IMR-90 (cell line): ENCODE data around the gene CA9. TPM values are rescaled to one million over a fixed set of nuclear protein-coding genes. Genes with fewer than 3 reads are reported as not detected.
"Not testable (repeated sequence)": the region's sequence is repeated elsewhere in the genome, so short reads cannot be mapped to it uniquely, and the experiment has no call there.

ENCODE experiments used
- ATAC-seq: fragments of 200-7000 bp; cut with Tn5 transposase; 2 replicates; pipeline ENCODE4 v1.9.1; 2020; ENCODE audit warnings: low read depth, mild to moderate bottlenecking, moderate library complexity
- BruUV-seq: library from RNA; stranded (reverse); fragments of 400-500 nt; replicated peaks from 2 replicates; lab custom pipeline; 2021; lab: Mats Ljungman, UMichigan
- CTCF ChIA-PET: fragments of 300-600 bp; formaldehyde crosslinking; extraction: SDS; loops from one replicate; lab custom pipeline; 2021; ENCODE audit warnings: antibody characterized with exemption; lab: Yijun Ruan, JAX
- POLR2A ChIA-PET: fragments of 300-600 bp; sonication (Branson Sonifier 250); formaldehyde crosslinking; loops from one replicate; lab custom pipeline; 2022; ENCODE audit warnings: antibody characterized with exemption; ENCODE audit not compliant: unreplicated experiment; lab: Charles Lee
- DNase-seq: peaks from one replicate; pipeline ENCODE4 v3.0.0; 2013
- H2AFZ ChIP-seq: replicated peaks from 2 replicates; pipeline ENCODE3; 2013; ENCODE audit warnings: low read length, mild to moderate bottlenecking; ENCODE audit not compliant: poor library complexity
- H2AK5ac ChIP-seq: 2 replicates; pipeline ENCODE4 v1.6.1; 2013; ENCODE audit warnings: low read depth, low read length, inconsistent platforms
- H2AK9ac ChIP-seq: replicated peaks from 2 replicates; pipeline ENCODE3; 2013; ENCODE audit warnings: mild to moderate bottlenecking, low read depth, low read length, moderate library complexity; ENCODE audit not compliant: poor library complexity
- H2BK120ac ChIP-seq: 2 replicates; pipeline ENCODE4 v1.6.1; 2013; ENCODE audit warnings: low read depth, low read length, inconsistent platforms
- H2BK15ac ChIP-seq: 3 replicates; pipeline ENCODE4 v1.6.1; 2013; ENCODE audit warnings: low read depth, low read length, inconsistent platforms
- H2BK20ac ChIP-seq: 2 replicates; pipeline ENCODE4 v1.6.1; 2013; ENCODE audit warnings: low read depth, mild to moderate bottlenecking, inconsistent platforms, low read length, moderate library complexity
- H2BK5ac ChIP-seq: 2 replicates; pipeline ENCODE4 v1.6.1; 2013; ENCODE audit warnings: mild to moderate bottlenecking, low read depth, low read length, inconsistent platforms; ENCODE audit not compliant: poor library complexity, severe bottlenecking
- H3K14ac ChIP-seq: replicated peaks from 2 replicates; pipeline ENCODE4 v1.6.1; 2013; ENCODE audit warnings: low read depth, low read length, inconsistent platforms
- H3K18ac ChIP-seq: 2 replicates; pipeline ENCODE4 v1.6.1; 2013; ENCODE audit warnings: low read depth, low read length, control low read depth
- H3K23ac ChIP-seq: 2 replicates; pipeline ENCODE4 v1.6.1; 2013; ENCODE audit warnings: low read depth, low read length, inconsistent platforms
- H3K27ac ChIP-seq: 2 replicates; pipeline ENCODE4 v1.5.1; 2013; ENCODE audit warnings: mild to moderate bottlenecking, control low read depth, low read length; ENCODE audit not compliant: insufficient read depth
- H3K27me3 ChIP-seq: 2 replicates; pipeline ENCODE4 v1.6.1; 2013; ENCODE audit warnings: low read length; ENCODE audit not compliant: control insufficient read depth, insufficient read depth
- H3K36me3 ChIP-seq: 2 replicates; pipeline ENCODE4 v1.6.1; 2013; ENCODE audit warnings: low read length, mixed read lengths; ENCODE audit not compliant: control insufficient read depth, insufficient read depth
- H3K4ac ChIP-seq: 2 replicates; pipeline ENCODE4 v1.6.1; 2013; ENCODE audit warnings: low read depth, low read length, inconsistent platforms
- H3K4me1 ChIP-seq: 2 replicates; pipeline ENCODE4 v1.6.1; 2013; ENCODE audit warnings: low read length, mixed read lengths; ENCODE audit not compliant: control insufficient read depth, insufficient read depth
- H3K4me2 ChIP-seq: 2 replicates; pipeline ENCODE4 v1.6.1; 2013; ENCODE audit warnings: low read depth, mild to moderate bottlenecking, control low read depth, low read length, moderate library complexity
- H3K4me3 ChIP-seq: 2 replicates; pipeline ENCODE4 v1.5.1; 2013; ENCODE audit warnings: low read depth, mild to moderate bottlenecking, control low read depth, low read length, moderate library complexity; ENCODE audit not compliant: insufficient read depth
- H3K56ac ChIP-seq: 2 replicates; pipeline ENCODE4 v1.6.1; 2013; ENCODE audit warnings: low read length, inconsistent platforms; ENCODE audit not compliant: insufficient read depth; ENCODE audit errors: extremely low read depth
- H3K79me1 ChIP-seq, 2 experiments: 2 replicates each; pipeline ENCODE4 v1.6.1; 2013; ENCODE audit warnings: low read length in 2 of 2, inconsistent platforms in 1 of 2, low read depth in 1 of 2
- H3K9ac ChIP-seq: 2 replicates; pipeline ENCODE4 v1.6.1; 2013; ENCODE audit warnings: low read depth, low read length, control low read depth
- H3K9me1 ChIP-seq: 2 replicates; pipeline ENCODE4 v1.6.1; 2013; ENCODE audit warnings: low read length, inconsistent platforms; ENCODE audit not compliant: insufficient read depth
- H3K9me3 ChIP-seq: 2 replicates; pipeline ENCODE4 v1.6.1; 2013; ENCODE audit warnings: low read length; ENCODE audit not compliant: control insufficient read depth, insufficient read depth
- H4K20me1 ChIP-seq: 2 replicates; pipeline ENCODE4 v1.6.1; 2013; ENCODE audit warnings: low read length, inconsistent platforms; ENCODE audit not compliant: insufficient read depth
- H4K5ac ChIP-seq: 2 replicates; pipeline ENCODE4 v1.6.1; 2013; ENCODE audit warnings: mild to moderate bottlenecking, low read depth, low read length, control low read depth
- H4K8ac ChIP-seq, 2 experiments: 2 replicates each; pipeline ENCODE4 v1.6.1; 2013; ENCODE audit warnings: low read depth in 2 of 2, low read length in 2 of 2, control low read depth in 1 of 2, inconsistent platforms in 1 of 2
- H4K91ac ChIP-seq: 2 replicates; pipeline ENCODE4 v1.6.1; 2013; ENCODE audit warnings: low read depth, low read length, inconsistent platforms; ENCODE audit not compliant: insufficient read depth
- WGBS, 2 experiments: methylation state at CpG; one replicate each; pipeline versions ENCODE4 v1.1.5 to v1.1.7; 2013; ENCODE audit warnings: missing lambda C conversion rate in 2 of 2; ENCODE audit not compliant: insufficient read length in 1 of 2; ENCODE audit errors: extremely low coverage in 2 of 2; 5-methylcytosine and 5-hydroxymethylcytosine counted together
- dilution Hi-C: fragments of 300-500 bp; cut with HindIII; formaldehyde crosslinking; loops from one replicate; pipeline ENCODE4 v1.14.3; 2018; ENCODE audit warnings: low sequenced_read_pairs; ENCODE audit not compliant: unreplicated experiment
- in situ Hi-C: fragments of 300-500 bp; cut with MboI; formaldehyde crosslinking; loops from 3 replicates; pipeline ENCODE4 v1.14.3; 2019; ENCODE audit warnings: low sequenced_read_pairs, inconsistent platforms, mixed read lengths
- intact Hi-C: fragments of 100-400 bp; cut with micrococcal nuclease; formaldehyde crosslinking; loops from 2 replicates; pipeline ENCODE4 v1.10.0; 2022
- polyA plus RNA-seq, 3 experiments: library from polyadenylated mRNA; depleted of rRNA; stranded (reverse); fragments of >200 nt; gene quantifications; 2 replicates each; pipeline ENCODE4 v1.2.3, GENCODE V29; 2012; ENCODE audit warnings: low replicate concordance in 1 of 3
- total RNA-seq: library from RNA; depleted of rRNA; stranded (reverse); fragments of >200 nt; gene quantifications from 2 replicates; pipeline ENCODE4 v1.2.3, GENCODE V29; 2012

The CA9 gene
- total and polyA plus RNA-seq, 2 of the 4 experiments (the other 2 are of a cell fraction) = 0.54 to 3.9 TPM

GRCh38 chr9:35638751-35639150, 35.0 kb upstream of the CA9 start:
- in situ Hi-C loops, H3K4me2 ChIP-seq, H3K23ac ChIP-seq, H3K79me1 ChIP-seq, ATAC-seq, H2BK120ac ChIP-seq, H3K9me1 ChIP-seq, H4K8ac ChIP-seq, H3K4ac ChIP-seq, H4K20me1 ChIP-seq, H2BK15ac ChIP-seq, H3K18ac ChIP-seq, H2BK5ac ChIP-seq, H2AK9ac ChIP-seq, H3K9ac ChIP-seq, H4K91ac ChIP-seq, H3K36me3 ChIP-seq, intact Hi-C loops, H4K5ac ChIP-seq, H3K27me3 ChIP-seq, DNase-seq, H2AFZ ChIP-seq, H3K14ac ChIP-seq, BruUV-seq, H3K56ac ChIP-seq, H3K4me3 ChIP-seq, H3K4me1 ChIP-seq, H2AK5ac ChIP-seq, H3K9me3 ChIP-seq, H3K27ac ChIP-seq, POLR2A ChIA-PET, dilution Hi-C loops, H2BK20ac ChIP-seq: not testable (repeated sequence)
- CTCF ChIA-PET = interaction anchor here (1.0 kb wide), 1 partner anchor 10 kb away, joined by 3 read pairs; no protein-coding TSS in a partner anchor
- no CpG with 5 or more reads among the region's 8 CpGs for WGBS, 2 experiments

DNA sequence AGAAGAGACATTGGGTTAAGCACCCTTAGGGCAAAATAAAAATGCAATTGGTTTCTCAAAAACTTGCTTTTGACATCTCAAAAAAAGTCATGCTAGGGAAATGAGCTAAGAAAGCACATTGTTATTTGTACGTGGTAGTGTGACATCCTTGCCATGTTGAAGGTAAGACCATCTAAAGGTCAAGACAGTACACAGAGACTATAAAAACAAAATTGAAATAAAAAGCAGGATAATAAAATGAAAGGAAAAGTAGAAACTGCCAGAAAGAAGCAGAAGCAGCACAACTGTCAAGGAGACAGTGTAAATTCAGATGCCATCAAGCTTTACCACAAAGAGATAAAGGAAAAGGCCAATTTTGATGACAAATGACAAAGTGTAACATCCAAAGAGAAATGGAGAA, 34.5 kb upstream of the CA9 start:
- POLR2A ChIA-PET = not testable (repeated sequence)

More for the DNA sequence above, 34.5 kb upstream of the CA9 start:
- H2BK5ac ChIP-seq, ATAC-seq, in situ Hi-C loops, H4K20me1 ChIP-seq, H2AK9ac ChIP-seq, H2BK15ac ChIP-seq, BruUV-seq, dilution Hi-C loops, H2AFZ ChIP-seq, H3K4me2 ChIP-seq, H3K4me1 ChIP-seq, H3K79me1 ChIP-seq, H3K4ac ChIP-seq, H2AK5ac ChIP-seq, H2BK120ac ChIP-seq, DNase-seq, H3K9ac ChIP-seq, H3K27ac ChIP-seq, H3K4me3 ChIP-seq, H3K9me3 ChIP-seq, H3K14ac ChIP-seq, H4K8ac ChIP-seq, intact Hi-C loops, H4K5ac ChIP-seq, H3K9me1 ChIP-seq, H3K27me3 ChIP-seq, H2BK20ac ChIP-seq, H3K18ac ChIP-seq, H3K36me3 ChIP-seq, H3K56ac ChIP-seq, H3K23ac ChIP-seq, H4K91ac ChIP-seq: not testable (repeated sequence)
- WGBS, 2 experiments = no CpG with 5 or more reads among the region's 1 CpG
- CTCF ChIA-PET = interaction anchor here (1.0 kb wide), 1 partner anchor 10 kb away, joined by 3 read pairs; no protein-coding TSS in a partner anchor
